ENCODE results near the gene PDCD4. TPM values are rescaled to one million over a fixed set of nuclear protein-coding genes. Genes with fewer than 3 reads are reported as not detected.

The PDCD4 gene
- total and polyA plus RNA-seq, 4 donors = 14.7 to 94.4 (median 25.1) TPM

DNA sequence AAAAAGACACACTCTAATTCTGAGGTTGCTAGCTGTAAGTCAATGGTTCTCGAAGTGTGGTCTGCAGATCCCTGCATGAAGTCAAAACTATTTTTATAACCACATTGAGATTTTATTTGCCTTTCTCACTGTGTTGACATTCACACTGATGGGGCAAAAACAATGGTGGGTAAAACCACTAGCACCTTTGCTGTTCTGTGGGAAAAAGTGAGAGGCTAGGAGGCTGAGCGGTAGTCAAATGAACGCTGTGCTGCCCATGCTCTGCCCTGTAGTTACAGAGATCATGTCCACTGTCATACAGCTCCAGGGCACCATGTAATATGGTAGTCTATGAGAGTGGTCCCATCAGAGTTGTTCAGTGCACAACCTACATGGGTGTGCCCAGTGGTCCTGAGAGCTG is 21.6 kb upstream of the PDCD4 start:
- DNase-seq (ENCODE audit: low spot score) = no peak
- 88% methylated on average over 3 of the region's 3 CpGs for WGBS
- Histone ChIP-seq H3K36me3 (ENCODE audit: control insufficient read depth in 4 of 4, insufficient read depth in 3 of 4, low read depth in 1 of 4, low read length in 3 of 4) (no peaks in the 10 kb centered on the region), H3K4me1 (ENCODE audit: control insufficient read depth in 4 of 4, insufficient read depth in 4 of 4, low read length in 3 of 4) (peaks cover 13 to 29% (median 20%) of the 10 kb centered on the region in 4 donors), H3K27ac (ENCODE audit: low read depth in 1 of 2, low read length in 2 of 2) (no peak overlapping the region), H3K4me3 (ENCODE audit: low read depth in 1 of 3, low read length in 3 of 3) (no peak overlapping the region), H3K9ac (ENCODE audit: low read depth in 1 of 2, low read length in 2 of 2) (no peak overlapping the region), H3K9me3 (ENCODE audit: control insufficient read depth in 4 of 4, low read length in 3 of 4) (no peaks in the 10 kb centered on the region), H3K27me3 (ENCODE audit: control insufficient read depth in 4 of 4, insufficient read depth in 4 of 4, low read length in 3 of 4) (no peaks in the 10 kb centered on the region)
- TF ChIP-seq HNF4A (conservative IDR thresholded peaks at IDR 0.05) (no peak), TAF1 (conservative IDR thresholded peaks at IDR 0.05) (no peak), EGR1 (IDR thresholded peaks at IDR 0.05; ENCODE audit: low read depth in 2 of 2) (no peak), RAD21 (IDR thresholded peaks at IDR 0.05) (no peak), SP1 (IDR thresholded peaks at IDR 0.05) (no peak)
- TF ChIP-seq, protein P1, sequence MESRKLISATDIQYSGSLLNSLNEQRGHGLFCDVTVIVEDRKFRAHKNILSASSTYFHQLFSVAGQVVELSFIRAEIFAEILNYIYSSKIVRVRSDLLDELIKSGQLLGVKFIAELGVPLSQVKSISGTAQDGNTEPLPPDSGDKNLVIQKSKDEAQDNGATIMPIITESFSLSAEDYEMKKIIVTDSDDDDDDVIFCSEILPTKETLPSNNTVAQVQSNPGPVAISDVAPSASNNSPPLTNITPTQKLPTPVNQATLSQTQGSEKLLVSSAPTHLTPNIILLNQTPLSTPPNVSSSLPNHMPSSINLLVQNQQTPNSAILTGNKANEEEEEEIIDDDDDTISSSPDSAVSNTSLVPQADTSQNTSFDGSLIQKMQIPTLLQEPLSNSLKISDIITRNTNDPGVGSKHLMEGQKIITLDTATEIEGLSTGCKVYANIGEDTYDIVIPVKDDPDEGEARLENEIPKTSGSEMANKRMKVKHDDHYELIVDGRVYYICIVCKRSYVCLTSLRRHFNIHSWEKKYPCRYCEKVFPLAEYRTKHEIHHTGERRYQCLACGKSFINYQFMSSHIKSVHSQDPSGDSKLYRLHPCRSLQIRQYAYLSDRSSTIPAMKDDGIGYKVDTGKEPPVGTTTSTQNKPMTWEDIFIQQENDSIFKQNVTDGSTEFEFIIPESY (IDR thresholded peaks at IDR 0.05) = no peak

DNA sequence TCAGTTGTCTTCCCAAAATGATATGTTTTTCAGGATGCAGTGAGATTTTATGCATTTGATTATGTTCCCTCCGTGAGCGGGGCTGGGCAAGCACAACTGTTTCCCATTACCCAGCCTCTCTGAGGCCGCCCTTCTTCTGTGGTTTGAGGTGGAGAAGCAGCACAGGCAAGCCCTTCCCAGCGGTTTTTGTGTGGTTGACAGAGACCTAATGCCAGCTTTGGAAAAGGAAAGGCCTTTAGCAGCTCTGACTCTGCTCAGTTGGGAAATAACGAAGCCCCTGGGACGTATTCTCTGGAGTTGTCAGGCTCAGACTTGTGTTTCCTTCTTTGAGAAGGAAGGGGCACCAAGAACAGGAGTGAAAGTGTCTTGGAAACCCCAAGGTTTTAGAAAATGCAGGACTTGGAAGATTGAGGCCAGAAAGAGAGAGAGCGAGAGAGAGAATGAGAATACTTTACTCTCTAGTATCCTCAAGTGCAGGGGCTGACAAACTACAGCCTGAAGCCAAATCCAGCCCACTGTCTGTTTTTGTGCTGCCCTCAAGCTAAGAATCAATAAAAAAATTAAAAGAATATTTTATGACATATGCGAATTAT is 20.6 kb upstream of the PDCD4 start:
- Histone ChIP-seq H3K9me3 (ENCODE audit: control insufficient read depth in 4 of 4, low read length in 3 of 4) (no peaks in the 10 kb centered on the region), H3K4me1 (ENCODE audit: control insufficient read depth in 4 of 4, insufficient read depth in 4 of 4, low read length in 3 of 4) (peaks cover 8 to 18% (median 15%) of the 10 kb centered on the region in 4 donors), H3K4me3 (ENCODE audit: low read depth in 1 of 3, low read length in 3 of 3) (no peak overlapping the region), H3K27ac (ENCODE audit: low read depth in 1 of 2, low read length in 2 of 2) (no peak overlapping the region), H3K9ac (ENCODE audit: low read depth in 1 of 2, low read length in 2 of 2) (no peak overlapping the region), H3K36me3 (ENCODE audit: control insufficient read depth in 4 of 4, insufficient read depth in 3 of 4, low read depth in 1 of 4, low read length in 3 of 4) (no peaks in the 10 kb centered on the region), H3K27me3 (ENCODE audit: control insufficient read depth in 4 of 4, insufficient read depth in 4 of 4, low read length in 3 of 4) (no peaks in the 10 kb centered on the region)
- 83% methylated on average over 8 of the region's 8 CpGs for WGBS
- TF ChIP-seq, protein P2, sequence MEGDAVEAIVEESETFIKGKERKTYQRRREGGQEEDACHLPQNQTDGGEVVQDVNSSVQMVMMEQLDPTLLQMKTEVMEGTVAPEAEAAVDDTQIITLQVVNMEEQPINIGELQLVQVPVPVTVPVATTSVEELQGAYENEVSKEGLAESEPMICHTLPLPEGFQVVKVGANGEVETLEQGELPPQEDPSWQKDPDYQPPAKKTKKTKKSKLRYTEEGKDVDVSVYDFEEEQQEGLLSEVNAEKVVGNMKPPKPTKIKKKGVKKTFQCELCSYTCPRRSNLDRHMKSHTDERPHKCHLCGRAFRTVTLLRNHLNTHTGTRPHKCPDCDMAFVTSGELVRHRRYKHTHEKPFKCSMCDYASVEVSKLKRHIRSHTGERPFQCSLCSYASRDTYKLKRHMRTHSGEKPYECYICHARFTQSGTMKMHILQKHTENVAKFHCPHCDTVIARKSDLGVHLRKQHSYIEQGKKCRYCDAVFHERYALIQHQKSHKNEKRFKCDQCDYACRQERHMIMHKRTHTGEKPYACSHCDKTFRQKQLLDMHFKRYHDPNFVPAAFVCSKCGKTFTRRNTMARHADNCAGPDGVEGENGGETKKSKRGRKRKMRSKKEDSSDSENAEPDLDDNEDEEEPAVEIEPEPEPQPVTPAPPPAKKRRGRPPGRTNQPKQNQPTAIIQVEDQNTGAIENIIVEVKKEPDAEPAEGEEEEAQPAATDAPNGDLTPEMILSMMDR (IDR thresholded peaks at IDR 0.05; ENCODE audit: low read depth, low read length, missing input control) = no peak
- TF ChIP-seq HNF4A (conservative IDR thresholded peaks at IDR 0.05) (no peak), FOXA1 (IDR thresholded peaks at IDR 0.05) (no peak), YY1 (IDR thresholded peaks at IDR 0.05) (no peak), HNF4G (IDR thresholded peaks at IDR 0.05) (no peak), TAF1 (conservative IDR thresholded peaks at IDR 0.05) (no peak), RXRA (IDR thresholded peaks at IDR 0.05) (no peak), EGR1 (IDR thresholded peaks at IDR 0.05; ENCODE audit: low read depth in 2 of 2) (no peak), FOXA2 (IDR thresholded peaks at IDR 0.05) (no peak), NR2F2 (IDR thresholded peaks at IDR 0.05) (no peak), RAD21 (IDR thresholded peaks at IDR 0.05) (no peak)
- TF ChIP-seq, protein P3, sequence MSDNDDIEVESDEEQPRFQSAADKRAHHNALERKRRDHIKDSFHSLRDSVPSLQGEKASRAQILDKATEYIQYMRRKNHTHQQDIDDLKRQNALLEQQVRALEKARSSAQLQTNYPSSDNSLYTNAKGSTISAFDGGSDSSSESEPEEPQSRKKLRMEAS (IDR thresholded peaks at IDR 0.05) = no peak
- TF ChIP-seq, protein P4, sequence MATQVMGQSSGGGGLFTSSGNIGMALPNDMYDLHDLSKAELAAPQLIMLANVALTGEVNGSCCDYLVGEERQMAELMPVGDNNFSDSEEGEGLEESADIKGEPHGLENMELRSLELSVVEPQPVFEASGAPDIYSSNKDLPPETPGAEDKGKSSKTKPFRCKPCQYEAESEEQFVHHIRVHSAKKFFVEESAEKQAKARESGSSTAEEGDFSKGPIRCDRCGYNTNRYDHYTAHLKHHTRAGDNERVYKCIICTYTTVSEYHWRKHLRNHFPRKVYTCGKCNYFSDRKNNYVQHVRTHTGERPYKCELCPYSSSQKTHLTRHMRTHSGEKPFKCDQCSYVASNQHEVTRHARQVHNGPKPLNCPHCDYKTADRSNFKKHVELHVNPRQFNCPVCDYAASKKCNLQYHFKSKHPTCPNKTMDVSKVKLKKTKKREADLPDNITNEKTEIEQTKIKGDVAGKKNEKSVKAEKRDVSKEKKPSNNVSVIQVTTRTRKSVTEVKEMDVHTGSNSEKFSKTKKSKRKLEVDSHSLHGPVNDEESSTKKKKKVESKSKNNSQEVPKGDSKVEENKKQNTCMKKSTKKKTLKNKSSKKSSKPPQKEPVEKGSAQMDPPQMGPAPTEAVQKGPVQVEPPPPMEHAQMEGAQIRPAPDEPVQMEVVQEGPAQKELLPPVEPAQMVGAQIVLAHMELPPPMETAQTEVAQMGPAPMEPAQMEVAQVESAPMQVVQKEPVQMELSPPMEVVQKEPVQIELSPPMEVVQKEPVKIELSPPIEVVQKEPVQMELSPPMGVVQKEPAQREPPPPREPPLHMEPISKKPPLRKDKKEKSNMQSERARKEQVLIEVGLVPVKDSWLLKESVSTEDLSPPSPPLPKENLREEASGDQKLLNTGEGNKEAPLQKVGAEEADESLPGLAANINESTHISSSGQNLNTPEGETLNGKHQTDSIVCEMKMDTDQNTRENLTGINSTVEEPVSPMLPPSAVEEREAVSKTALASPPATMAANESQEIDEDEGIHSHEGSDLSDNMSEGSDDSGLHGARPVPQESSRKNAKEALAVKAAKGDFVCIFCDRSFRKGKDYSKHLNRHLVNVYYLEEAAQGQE (IDR thresholded peaks at IDR 0.05) = no peak
- TF ChIP-seq, protein P1 (IDR thresholded peaks at IDR 0.05) = no peak
- no peak for DNase-seq (ENCODE audit: low spot score)

Data from liver (tissue), 9 donors.